Keratinocyte (primary cell): ENCODE measurements around the gene RSKR.

Source experiments
- EZH2 ChIP-seq: IDR thresholded peaks from one replicate; pipeline ENCODE4 v1.6.1; 2012; ENCODE audit warnings: inconsistent platforms, mild to moderate bottlenecking, low read length, moderate library complexity
- TF ChIP-seq, protein P1 (sequence below), 3 experiments: IDR thresholded peaks in 1 of 3; conservative IDR thresholded peaks in 1 of 3; optimal IDR thresholded peaks in 1 of 3; 2 replicates in 2 of 3; 3 replicates in 1 of 3; pipeline versions ENCODE3 to v1.5.1; 2011; ENCODE audit warnings: low read length in 3 of 3, mild to moderate bottlenecking in 3 of 3, moderate library complexity in 2 of 3, control low read depth in 1 of 3, inconsistent platforms in 1 of 3; ENCODE audit not compliant: insufficient read depth in 2 of 3; ENCODE audit errors: extremely low read depth in 1 of 3

DNA sequence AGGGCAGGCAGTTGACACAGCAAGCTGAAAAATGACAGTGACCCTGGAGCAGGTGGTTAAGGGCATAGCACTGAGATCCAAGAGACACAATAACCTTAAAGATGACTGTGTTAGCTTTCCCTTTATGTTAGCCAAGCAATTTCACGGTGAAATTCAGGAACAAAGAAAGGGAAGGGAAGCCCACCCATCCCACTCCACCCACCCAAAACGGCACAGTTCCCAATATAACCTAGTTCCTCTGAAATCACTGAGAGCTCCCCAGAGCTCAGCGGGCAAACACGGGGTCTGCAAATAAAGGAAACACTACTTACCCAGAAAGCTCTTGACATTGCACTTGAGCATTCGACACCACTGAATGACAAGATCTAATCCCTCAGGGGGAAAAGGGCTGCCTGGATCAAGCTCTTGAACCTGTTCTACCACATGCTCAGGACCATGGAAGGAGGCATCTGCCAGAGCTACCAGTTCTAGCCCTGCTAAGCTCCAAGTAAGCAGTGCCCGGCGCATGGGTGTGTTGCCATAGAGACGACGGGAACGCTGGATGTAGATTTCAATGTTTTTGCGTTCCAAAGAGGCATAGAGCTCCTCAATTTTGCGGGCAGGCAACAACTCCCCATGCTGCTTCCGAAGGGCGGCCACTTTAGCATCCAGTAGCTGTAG lies 20.4 kb upstream of the RSKR start:
- TF ChIP-seq, protein P1, sequence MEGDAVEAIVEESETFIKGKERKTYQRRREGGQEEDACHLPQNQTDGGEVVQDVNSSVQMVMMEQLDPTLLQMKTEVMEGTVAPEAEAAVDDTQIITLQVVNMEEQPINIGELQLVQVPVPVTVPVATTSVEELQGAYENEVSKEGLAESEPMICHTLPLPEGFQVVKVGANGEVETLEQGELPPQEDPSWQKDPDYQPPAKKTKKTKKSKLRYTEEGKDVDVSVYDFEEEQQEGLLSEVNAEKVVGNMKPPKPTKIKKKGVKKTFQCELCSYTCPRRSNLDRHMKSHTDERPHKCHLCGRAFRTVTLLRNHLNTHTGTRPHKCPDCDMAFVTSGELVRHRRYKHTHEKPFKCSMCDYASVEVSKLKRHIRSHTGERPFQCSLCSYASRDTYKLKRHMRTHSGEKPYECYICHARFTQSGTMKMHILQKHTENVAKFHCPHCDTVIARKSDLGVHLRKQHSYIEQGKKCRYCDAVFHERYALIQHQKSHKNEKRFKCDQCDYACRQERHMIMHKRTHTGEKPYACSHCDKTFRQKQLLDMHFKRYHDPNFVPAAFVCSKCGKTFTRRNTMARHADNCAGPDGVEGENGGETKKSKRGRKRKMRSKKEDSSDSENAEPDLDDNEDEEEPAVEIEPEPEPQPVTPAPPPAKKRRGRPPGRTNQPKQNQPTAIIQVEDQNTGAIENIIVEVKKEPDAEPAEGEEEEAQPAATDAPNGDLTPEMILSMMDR (optimal IDR thresholded peaks at IDR 0.05 in 1 of 3, IDR thresholded peaks at IDR 0.05 in 1 of 3, conservative IDR thresholded peaks at IDR 0.05 in 1 of 3; ENCODE audit: extremely low read depth in 1 of 3, insufficient read depth in 2 of 3, low read length in 3 of 3), result no peak
- no peak for TF ChIP-seq EZH2
